22Rv1 (cell line): ENCODE data around the gene TICAM1.

Source experiments
- CTCF ChIP-seq: fragments of 450-650 bp; IDR thresholded peaks from 2 replicates; pipeline ENCODE4 v1.5.1; 2017; ENCODE audit warnings: mild to moderate bottlenecking
- ZFX ChIP-seq: fragments of 450-650 bp; IDR thresholded peaks from 2 replicates; pipeline ENCODE4 v1.6.1; 2017; ENCODE audit warnings: antibody characterized with exemption, borderline replicate concordance

GRCh38 chr19:4861147-4861546, 29.6 kb upstream of the TICAM1 start:
- TF ChIP-seq CTCF, result no peak
- TF ChIP-seq ZFX, result no peak
